Hepatocyte (in vitro differentiated cells): Measurements from ENCODE around the gene LILRA2.

ENCODE experiments used
- EZH2 ChIP-seq: fragments of 200-600 bp; sonication (generic); IDR thresholded peaks from 2 replicates; pipeline ENCODE4 v1.6.1; 2016; ENCODE audit warnings: antibody characterized with exemption, mild to moderate bottlenecking, borderline replicate concordance
- EZH2phosphoT487 ChIP-seq: fragments of 200-600 bp; sonication (generic); IDR thresholded peaks from one replicate; pipeline ENCODE4 v1.6.1; 2018; ENCODE audit warnings: antibody characterized with exemption, mild to moderate bottlenecking, low read depth, moderate library complexity; ENCODE audit not compliant: unreplicated experiment, severe bottlenecking
- TF ChIP-seq, protein P1 (sequence below): fragments of 200-600 bp; sonication (generic); IDR thresholded peaks from 2 replicates; pipeline ENCODE4 v1.5.1; 2016; ENCODE audit warnings: antibody characterized with exemption, mild to moderate bottlenecking; ENCODE audit not compliant: poor library complexity

DNA sequence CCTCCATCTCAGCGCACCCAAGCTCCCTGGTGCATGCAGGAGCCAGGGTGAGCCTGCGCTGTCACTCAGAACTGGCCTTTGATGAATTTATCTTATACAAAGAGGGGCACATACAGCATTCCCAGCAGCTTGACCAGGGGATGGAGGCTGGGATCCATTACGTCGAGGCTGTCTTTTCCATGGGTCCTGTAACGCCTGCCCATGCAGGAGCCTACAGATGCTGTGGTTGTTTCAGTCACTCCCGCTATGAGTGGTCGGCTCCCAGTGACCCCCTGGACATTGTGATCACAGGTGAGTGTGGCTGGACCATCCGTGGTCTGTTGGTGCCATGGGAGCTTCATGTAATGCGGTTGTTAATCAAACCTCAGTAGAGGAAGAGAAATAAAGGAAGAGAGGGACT, 38.0 kb upstream of the LILRA2 start:
- TF ChIP-seq, protein P1, sequence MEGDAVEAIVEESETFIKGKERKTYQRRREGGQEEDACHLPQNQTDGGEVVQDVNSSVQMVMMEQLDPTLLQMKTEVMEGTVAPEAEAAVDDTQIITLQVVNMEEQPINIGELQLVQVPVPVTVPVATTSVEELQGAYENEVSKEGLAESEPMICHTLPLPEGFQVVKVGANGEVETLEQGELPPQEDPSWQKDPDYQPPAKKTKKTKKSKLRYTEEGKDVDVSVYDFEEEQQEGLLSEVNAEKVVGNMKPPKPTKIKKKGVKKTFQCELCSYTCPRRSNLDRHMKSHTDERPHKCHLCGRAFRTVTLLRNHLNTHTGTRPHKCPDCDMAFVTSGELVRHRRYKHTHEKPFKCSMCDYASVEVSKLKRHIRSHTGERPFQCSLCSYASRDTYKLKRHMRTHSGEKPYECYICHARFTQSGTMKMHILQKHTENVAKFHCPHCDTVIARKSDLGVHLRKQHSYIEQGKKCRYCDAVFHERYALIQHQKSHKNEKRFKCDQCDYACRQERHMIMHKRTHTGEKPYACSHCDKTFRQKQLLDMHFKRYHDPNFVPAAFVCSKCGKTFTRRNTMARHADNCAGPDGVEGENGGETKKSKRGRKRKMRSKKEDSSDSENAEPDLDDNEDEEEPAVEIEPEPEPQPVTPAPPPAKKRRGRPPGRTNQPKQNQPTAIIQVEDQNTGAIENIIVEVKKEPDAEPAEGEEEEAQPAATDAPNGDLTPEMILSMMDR: no peak
- no peak for TF ChIP-seq EZH2
- no peak for TF ChIP-seq EZH2phosphoT487
